NCI-H82 (cell line): ENCODE measurements around the gene RTRAF.

Experiments
- DNase-seq: peaks from one replicate; lab custom pipeline; 2025; lab: John Stamatoyannopoulos, UW

The RTRAF gene

DNA sequence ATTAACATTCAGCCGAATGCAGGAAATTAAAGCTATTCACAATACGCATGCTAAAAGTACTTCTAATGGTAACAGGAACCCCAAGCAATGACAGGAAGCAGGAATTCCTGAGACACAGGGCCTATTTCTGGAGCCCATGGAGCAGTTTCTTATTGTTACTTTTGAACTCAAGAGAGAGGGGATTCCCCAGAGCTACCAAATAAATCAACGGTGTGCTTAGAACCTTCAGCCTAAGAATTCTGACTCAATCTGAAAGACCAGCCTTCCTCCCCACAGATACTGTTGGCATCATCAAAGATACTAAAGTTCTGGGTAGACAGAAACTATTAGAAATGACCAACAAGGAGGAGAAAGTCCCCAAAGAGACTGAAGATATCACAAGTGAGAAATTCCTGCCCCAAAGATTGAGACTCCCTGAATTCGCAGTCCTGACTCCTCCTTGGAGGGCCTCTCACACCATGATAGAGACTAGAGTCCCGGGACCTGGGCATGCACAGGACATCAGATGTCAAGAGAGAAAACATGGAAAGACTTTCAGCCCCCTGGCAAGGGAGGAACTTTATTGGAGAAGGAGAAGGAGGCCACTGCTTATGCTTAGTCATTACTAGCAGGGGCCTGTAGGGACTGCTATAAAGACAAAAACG, 32.7 kb downstream of the RTRAF start:
- no peak for DNase-seq

DNA sequence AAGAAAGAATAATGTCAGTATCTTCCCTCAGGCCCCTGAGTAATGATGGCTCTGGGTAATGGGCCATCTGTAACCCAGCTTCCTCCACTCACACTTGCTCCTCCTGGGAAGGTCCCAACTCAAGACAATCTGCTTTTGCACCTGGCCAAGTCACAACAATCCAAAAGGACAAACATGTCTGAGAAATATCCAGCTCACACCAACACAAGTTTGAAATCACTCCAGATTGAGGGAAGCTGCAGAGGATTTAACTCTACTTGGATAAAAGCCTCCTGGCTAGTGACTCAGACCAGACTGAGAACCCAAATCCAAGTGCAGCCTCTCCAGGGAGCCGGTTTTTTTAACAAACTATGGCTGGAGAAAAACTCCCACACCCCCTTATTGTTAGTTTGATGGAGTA, 34.2 kb downstream of the RTRAF start:
- DNase-seq, result no peak

GRCh38 chr14:52025310-52025709, 36.0 kb downstream of the RTRAF start:
- no peak for DNase-seq

DNA sequence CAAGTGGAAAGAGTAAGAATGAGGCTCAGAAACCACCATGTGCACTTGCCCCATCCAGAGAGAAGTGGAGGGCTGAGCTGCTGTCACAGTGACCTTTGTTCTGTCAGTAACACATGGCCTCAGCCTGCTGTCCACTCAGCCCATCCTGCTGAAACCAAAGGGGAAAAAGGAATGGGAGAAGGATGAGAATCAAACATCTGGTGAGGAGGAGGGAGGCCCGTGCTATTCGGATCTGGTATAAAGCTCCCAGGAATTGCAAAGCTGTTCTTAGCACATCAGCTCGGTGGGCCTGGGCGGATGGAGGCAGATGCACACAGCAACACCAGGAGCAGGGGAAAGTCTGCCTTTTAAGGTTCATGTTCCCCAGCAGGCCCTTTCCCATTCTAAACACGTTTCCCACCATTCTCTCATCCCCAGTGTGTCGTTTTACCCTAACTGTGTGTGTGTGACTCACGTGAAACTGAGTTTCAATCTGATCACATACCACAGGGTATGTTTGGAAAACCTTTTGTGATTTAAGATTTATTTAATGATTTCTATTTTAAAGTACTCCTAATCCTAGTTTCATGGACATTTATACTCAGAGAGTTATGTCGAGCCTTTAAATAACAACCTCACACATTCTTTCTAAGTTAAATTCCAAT, 36.8 kb downstream of the RTRAF start:
- DNase-seq, result no peak

GRCh38 chr14:52026901-52027300, 37.6 kb downstream of the RTRAF start:
- no peak for DNase-seq

DNA sequence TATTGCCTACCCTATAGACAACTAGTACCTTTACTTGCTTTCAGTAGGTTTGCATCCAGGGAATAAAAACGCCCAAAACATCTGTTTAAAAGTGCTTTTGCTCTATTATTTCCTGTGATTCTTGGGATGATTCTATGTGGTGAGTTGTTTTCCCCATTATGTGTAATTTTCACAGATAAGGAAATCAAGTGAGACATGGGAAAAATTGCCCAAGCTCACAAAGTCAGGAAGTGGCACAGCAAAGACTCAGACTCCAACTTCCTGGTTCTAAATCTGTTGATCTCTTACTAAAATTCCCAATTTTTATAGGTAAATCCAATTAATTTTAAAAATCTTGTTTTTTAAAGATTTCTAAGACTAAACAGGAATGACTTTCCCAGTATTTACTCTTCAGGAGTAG, 40.5 kb downstream of the RTRAF start:
- DNase-seq, result no peak

DNA sequence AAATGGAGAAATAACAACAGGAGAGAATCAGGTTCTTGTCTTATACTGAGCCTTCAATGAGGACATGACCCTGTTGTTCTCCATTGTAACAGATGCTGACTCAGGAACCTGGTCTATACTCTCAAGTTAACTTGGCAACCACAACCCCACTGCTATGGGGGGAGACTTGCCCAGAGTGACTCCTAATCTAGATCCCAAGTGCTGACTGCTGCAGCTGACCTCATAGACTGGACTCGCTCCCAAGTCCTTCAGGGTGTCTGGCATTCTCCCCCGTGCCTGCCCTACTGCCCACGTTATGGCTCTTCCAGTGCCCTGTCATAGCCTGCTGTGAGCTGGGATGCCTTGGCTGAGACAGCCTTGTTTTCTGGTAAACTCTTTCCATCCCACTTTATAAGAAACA, 42.4 kb downstream of the RTRAF start:
- no peak for DNase-seq

DNA sequence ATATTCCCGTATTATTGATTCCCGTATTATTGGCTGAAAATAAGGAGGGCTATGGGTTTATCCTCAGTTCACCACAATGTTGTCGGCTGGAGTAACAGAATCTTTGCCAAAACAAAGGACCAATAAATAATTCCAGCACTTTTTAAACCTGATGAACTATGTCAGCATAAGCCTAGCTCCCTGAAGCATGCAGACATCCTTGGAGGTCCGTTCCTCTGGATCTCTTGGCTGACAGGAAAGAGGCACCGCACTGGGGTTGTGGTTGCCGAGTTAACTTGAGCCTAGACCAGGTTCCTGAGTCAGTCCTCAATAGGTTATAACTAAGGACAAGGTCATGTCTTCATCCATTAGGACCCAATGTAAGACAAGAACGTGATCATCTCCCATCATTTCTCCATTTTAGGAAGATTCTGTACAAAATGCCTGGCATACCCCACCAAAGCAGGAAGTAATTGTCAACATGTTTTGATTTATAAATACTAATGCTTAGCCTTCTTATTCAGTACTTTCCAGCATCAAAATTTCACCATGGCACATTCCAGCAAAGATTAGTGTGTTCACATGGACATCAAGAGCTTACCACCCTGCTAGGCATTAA, 43.0 kb downstream of the RTRAF start:
- no peak for DNase-seq

DNA sequence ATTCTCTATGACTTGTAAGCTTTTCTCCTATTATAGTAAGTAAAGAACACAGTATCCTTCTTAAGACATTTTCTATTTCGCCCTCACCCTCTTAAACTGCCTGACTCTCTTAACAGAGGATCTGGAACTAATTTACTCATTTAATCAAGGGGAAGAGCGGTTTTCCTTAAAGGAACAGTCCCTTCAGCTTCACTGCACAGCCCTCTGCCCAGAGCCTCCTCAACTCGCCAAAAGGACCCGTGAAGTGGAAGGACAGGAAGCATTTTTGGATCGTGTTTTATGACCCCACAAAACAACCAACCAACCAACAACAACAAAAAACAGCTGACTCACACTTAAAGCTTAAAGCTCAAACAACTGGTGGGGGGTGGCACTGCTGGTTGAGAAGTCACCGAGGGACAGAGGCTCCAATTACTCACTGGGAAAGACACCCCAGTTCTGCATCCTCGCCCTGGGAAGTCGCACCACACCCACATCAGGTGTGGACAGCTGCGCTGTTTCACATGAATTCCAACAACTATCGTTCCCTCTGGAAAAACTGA, 43.8 kb downstream of the RTRAF start:
- no peak for DNase-seq

GRCh38 chr14:52039124-52039815, 49.9 kb downstream of the RTRAF start:
- no peak for DNase-seq

DNA sequence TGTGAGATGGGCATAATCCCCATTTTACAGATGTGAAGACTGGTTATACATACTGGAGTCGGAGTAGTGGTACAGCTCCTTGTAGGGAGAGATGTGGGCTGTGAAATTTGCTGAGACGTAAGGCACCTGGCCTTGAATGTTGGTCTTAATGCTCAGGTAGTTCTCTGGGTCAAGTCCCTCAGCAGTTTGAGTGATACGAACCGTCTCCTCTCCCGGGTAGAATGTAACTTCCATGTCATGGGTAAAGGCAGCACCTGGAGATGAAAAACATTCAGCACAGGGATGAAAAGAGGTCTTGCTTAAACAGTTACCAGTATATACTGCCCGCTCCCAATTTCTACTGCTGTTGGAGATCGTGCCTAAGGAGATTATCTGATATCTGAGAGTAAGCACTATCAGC, 51.3 kb downstream of the RTRAF start:
- DNase-seq, result no peak

DNA sequence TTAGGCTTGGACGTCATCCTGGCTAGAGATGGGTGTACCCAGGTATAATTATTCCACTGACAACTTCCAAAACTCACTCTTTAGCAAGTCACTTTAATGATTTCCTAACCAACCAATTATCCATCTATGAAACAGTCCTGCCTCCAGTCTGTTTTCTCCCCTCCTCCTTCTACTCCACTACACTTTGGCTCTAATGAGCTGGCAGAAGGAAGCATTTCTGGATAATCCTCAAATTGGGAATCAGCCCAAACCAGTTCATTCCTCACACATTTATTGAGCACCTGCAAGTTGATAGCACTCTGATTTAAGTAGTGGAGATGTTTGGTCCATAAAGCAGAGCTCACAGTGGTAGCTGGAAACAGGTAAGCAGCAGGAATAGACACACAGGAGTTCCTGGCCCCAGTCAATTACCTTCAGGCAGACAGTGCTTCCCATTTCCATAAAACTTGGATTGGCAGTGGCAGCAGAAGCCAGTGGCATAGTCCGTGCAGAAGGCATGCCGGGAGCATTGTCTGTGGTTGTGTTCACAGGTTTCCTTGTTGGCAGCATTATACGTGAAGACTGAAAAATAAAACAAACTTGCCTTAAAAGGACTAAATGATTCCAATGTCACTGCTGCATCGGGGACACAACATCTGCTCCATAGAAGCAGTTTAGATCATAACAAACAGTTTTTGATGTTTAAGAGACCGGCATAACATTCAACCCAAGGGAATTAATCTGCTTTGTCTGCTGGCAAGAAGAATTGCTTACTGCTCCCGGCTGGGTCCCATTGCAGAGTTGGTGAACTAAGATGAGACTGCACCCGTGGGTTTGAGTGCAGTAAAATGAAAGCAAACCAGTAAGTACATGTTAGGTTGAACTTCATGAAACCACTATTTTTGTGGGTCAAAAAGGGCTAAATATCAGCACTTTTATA, 53.3 kb downstream of the RTRAF start:
- no peak for DNase-seq

GRCh38 chr14:52043690-52044089, 54.3 kb downstream of the RTRAF start:
- DNase-seq, result peak; percentile 38

GRCh38 chr14:52044791-52045522, 55.6 kb downstream of the RTRAF start:
- DNase-seq, result no peak

- DNase-seq, result no peak
These were observed 57.1 kb downstream of the RTRAF start for GRCh38 chr14:52046376-52046917.

DNA sequence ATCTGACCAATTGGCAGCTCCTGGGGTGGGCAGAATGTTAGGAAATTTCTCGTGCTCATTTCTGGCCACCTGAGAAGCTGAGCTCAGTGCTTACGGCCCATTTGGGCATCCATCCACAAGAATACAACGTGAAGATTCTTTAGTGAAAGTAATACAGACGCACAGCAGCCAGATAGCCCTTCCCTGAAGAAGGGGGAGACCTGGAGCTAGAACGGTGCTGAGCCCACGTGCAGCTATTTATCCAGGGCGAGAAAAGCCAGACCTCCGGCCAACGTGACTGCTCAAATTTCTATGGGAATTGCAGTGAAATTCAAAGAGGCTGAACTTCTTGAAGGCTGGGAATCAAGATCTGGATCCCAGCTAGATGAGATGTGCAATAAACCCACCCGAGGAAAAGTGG, 58.8 kb downstream of the RTRAF start:
- no peak for DNase-seq

DNA sequence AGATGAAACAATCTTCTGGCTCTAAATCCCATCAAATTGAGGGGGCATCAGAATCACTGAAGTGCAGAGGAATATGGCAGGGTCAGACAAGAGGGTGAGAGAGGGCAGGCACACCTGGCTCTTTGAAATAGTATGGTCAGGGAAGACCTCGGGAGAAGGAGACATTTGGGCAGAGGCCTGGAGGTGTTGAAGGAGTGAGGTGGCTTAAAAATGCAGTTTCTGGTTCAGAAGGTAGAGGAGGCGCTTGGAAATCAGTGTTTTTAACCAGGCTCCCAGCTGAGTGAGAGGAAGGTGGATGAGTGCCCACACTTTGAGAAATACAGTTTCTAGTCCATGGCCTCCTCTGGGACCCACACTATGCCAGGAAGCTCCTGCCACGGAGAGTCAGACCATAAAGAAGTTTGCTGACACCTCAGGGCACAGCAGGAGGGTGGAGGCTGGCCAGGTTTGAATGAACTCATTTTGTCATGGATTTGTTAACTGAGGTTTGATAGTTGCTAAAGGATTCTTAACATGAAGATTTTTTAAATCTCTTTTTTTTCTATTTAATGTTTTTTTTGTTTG, 59.4 kb downstream of the RTRAF start:
- DNase-seq, result no peak

- DNase-seq, result no peak
These were observed 59.9 kb downstream of the RTRAF start for GRCh38 chr14:52049271-52049670.

DNA sequence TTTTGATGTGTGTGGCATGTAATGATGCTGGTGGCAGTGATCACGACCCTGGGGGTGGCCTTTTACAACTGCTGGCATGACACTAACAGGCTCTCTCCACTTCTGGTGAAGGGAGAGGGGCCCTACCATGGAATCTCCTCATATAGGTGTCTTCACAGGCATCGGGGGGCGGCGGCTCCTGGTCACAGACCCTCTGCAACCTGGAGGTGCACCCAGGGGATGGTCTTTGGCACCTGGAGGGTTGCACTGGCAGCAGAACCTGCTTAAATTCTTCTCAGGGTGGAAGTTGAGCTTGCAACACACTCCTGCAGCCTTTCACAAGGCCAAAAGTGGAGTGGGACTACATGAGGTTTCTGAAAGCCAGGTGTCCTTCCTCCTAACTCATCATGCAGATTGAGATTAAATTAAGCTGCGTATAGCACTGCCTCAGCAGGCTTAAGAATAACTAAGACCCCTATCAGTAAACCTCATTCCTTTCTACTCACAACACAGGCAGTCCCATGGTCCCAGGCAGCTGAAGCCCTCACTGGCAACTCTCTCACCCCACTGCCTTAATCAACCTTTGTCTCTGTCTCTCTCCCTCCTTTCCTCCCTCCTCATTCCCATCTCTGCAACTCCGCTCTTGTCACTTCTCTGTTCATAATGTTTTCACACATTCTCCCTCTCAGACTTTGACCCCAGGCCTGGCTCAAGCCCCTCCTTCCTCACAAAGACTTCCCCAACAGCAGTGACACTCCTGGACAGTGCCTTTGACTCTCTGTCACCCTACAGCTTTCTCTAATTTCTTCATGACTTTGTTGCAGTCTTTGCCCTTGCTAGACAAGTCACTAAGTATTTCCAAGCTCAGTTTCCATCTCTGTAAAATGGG, 60.6 kb downstream of the RTRAF start:
- no peak for DNase-seq
